ENCODE data around the gene TSHZ1. TPM values are rescaled to one million over a fixed set of nuclear protein-coding genes. Genes with fewer than 3 reads are reported as not detected.

TSHZ1 gene
- polyA plus RNA-seq, 2 of the 4 experiments (the other 2 are of a cell fraction): 2.2 to 3.0 TPM

- H3K4me2 ChIP-seq: no peak overlapping the region
- H3K9me3 ChIP-seq: no peaks in the 10 kb centered on the region
- FAIRE-seq (no peak), DNase-seq (ENCODE audit: low read depth in 1 of 2, low spot score in 1 of 2) (no peak), ATAC-seq (no peak)
- 86% methylated on average over 8 of the region's 10 CpGs for WGBS (ENCODE audit: missing lambda C conversion rate)
- ChIA-PET POLR2A (no interaction called here), CTCF (no interaction called here)
- H3K27ac ChIP-seq: no peak overlapping the region
- no peak for TF ChIP-seq NR3C1 (IDR thresholded peaks at IDR 0.05)
- no peak for TF ChIP-seq HMGXB4 (CRISPR knock-in tag; IDR thresholded peaks at IDR 0.05; ENCODE audit: borderline replicate concordance)
- no peak for TF ChIP-seq ZC3H11A (IDR thresholded peaks at IDR 0.05)
- no peak for TF ChIP-seq EHF (CRISPR knock-in tag; IDR thresholded peaks at IDR 0.05)
- H3K4me3 ChIP-seq: no peak overlapping the region
- H3K4me1 ChIP-seq: no peaks in the 10 kb centered on the region
Observed at GRCh38 chr18:75316223-75316622, 105.6 kb downstream of the TSHZ1 start.

GRCh38 chr18:75316826-75317225 lies 106.2 kb downstream of the TSHZ1 start:
- CTCF ChIA-PET: no interaction called here
- no peaks in the 10 kb centered on the region for H3K4me1 ChIP-seq
- POLR2A ChIA-PET: no interaction called here
- TF ChIP-seq HDAC2 (IDR thresholded peaks at IDR 0.05): no peak
- TF ChIP-seq KDM1A (IDR thresholded peaks at IDR 0.05; ENCODE audit: low read depth): no peak
- TF ChIP-seq JUNB (IDR thresholded peaks at IDR 0.05): no peak
- TF ChIP-seq HOXB13 (CRISPR knock-in tag; IDR thresholded peaks at IDR 0.05; ENCODE audit: low read depth): no peak
- no peak for TF ChIP-seq NPAS2 (CRISPR knock-in tag; IDR thresholded peaks at IDR 0.05; ENCODE audit: borderline replicate concordance)
- TF ChIP-seq EHF (CRISPR knock-in tag; IDR thresholded peaks at IDR 0.05): no peak
- no peak for TF ChIP-seq CBX8 (IDR thresholded peaks at IDR 0.05)
- no peak for TF ChIP-seq HEYL (CRISPR knock-in tag; IDR thresholded peaks at IDR 0.05)
- no peak overlapping the region for H3K27ac ChIP-seq
- H3K4me3 ChIP-seq: no peak overlapping the region
- FAIRE-seq (no peak), ATAC-seq (no peak), DNase-seq (ENCODE audit: low read depth in 1 of 2, low spot score in 1 of 2) (no peak)
- WGBS (ENCODE audit: missing lambda C conversion rate): 14% methylated on average over 1 of the region's 8 CpGs
- no peaks in the 10 kb centered on the region for H3K9me3 ChIP-seq
- H3K4me2 ChIP-seq: no peak overlapping the region

- Histone ChIP-seq H3K4me2 (no peak overlapping the region), H3K27ac (no peak overlapping the region), H3K9me3 (no peaks in the 10 kb centered on the region), H3K4me3 (no peak overlapping the region), H3K4me1 (no peaks in the 10 kb centered on the region)
- ChIA-PET CTCF (no interaction called here), POLR2A (no interaction called here)
- WGBS (ENCODE audit: missing lambda C conversion rate): 85% methylated on average over 17 of the region's 17 CpGs
- ATAC-seq (no peak), DNase-seq (ENCODE audit: low read depth in 1 of 2, low spot score in 1 of 2) (no peak), FAIRE-seq (no peak)
- TF ChIP-seq KDM1A (IDR thresholded peaks at IDR 0.05; ENCODE audit: low read depth): no peak
- no peak for TF ChIP-seq BHLHE40 (IDR thresholded peaks at IDR 0.05; ENCODE audit: low read depth, low read length)
- TF ChIP-seq HOXA7 (CRISPR knock-in tag; IDR thresholded peaks at IDR 0.05): no peak
- no peak for TF ChIP-seq EHF (CRISPR knock-in tag; IDR thresholded peaks at IDR 0.05)
- no peak for TF ChIP-seq CTCF (IDR thresholded peaks at IDR 0.05)
- TF ChIP-seq EP300 (IDR thresholded peaks at IDR 0.05): no peak
- TF ChIP-seq PBX3 (IDR thresholded peaks at IDR 0.05): no peak
- TF ChIP-seq RCOR1 (IDR thresholded peaks at IDR 0.05; ENCODE audit: low read depth, low read length): no peak
- no peak for TF ChIP-seq RAD21 (conservative IDR thresholded peaks at IDR 0.05 in 1 of 2, IDR thresholded peaks at IDR 0.05 in 1 of 2)
- no peak for TF ChIP-seq SMC3 (IDR thresholded peaks at IDR 0.05)
- TF ChIP-seq FOXS1 (CRISPR knock-in tag; IDR thresholded peaks at IDR 0.05): no peak
- TF ChIP-seq RARB (CRISPR knock-in tag; IDR thresholded peaks at IDR 0.05): no peak
- no peak for TF ChIP-seq JUNB (IDR thresholded peaks at IDR 0.05)
Observed at GRCh38 chr18:75317300-75317699, 106.7 kb downstream of the TSHZ1 start.
